T-helper 1 cell (primary cell): ENCODE measurements around the gene SLC2A1.
"Not testable (repeated sequence)": the region's sequence is repeated elsewhere in the genome, so short reads cannot be mapped to it uniquely, and the experiment has no call there.

Experiments used
- DNase-seq, 5 donors: peaks; one replicate each; pipeline ENCODE4 v3.0.0-alpha.2; 2012 to 2020

SLC2A1 gene

GRCh38 chr1:42927920-42928505 lies 30.7 kb downstream of the SLC2A1 start:
- DNase-seq = no peak

- DNase-seq = no peak
These were observed 31.3 kb downstream of the SLC2A1 start for GRCh38 chr1:42927274-42927841.

- DNase-seq = no peak
These were observed 31.8 kb downstream of the SLC2A1 start for GRCh38 chr1:42926879-42927242.

GRCh38 chr1:42926235-42926878 lies 32.3 kb downstream of the SLC2A1 start:
- DNase-seq = no peak

- no peak for DNase-seq
These were observed 33.6 kb downstream of the SLC2A1 start for GRCh38 chr1:42924851-42925760.

GRCh38 chr1:42924082-42924850 lies 34.4 kb downstream of the SLC2A1 start:
- peak; percentile 83 to 92 (median 87) for DNase-seq

GRCh38 chr1:42923367-42924081 lies 35.1 kb downstream of the SLC2A1 start:
- DNase-seq = no peak

GRCh38 chr1:42922687-42923366 lies 35.8 kb downstream of the SLC2A1 start:
- DNase-seq = peak in 3 of 5 donors; percentile 38 to 81 (median 46)

GRCh38 chr1:42921769-42922168 lies 36.9 kb downstream of the SLC2A1 start:
- no peak for DNase-seq

- not testable (repeated sequence) for DNase-seq
These were observed 39.0 kb downstream of the SLC2A1 start for GRCh38 chr1:42919651-42920050.

GRCh38 chr1:42917241-42917495 lies 41.5 kb downstream of the SLC2A1 start:
- no peak for DNase-seq

GRCh38 chr1:42915456-42915855 lies 43.2 kb downstream of the SLC2A1 start:
- DNase-seq = no peak

GRCh38 chr1:42914092-42914627 lies 44.5 kb downstream of the SLC2A1 start:
- no peak for DNase-seq

- DNase-seq = peak in 4 of 5 donors; percentile 36 to 76 (median 51)
These were observed 45.1 kb downstream of the SLC2A1 start for GRCh38 chr1:42913426-42914091.

- no peak for DNase-seq
These were observed 47.7 kb downstream of the SLC2A1 start for GRCh38 chr1:42910985-42911384.

- no peak for DNase-seq
These were observed 50.6 kb downstream of the SLC2A1 start for GRCh38 chr1:42908046-42908445.

GRCh38 chr1:42904434-42904833 lies 54.2 kb downstream of the SLC2A1 start:
- no peak for DNase-seq

GRCh38 chr1:42899960-42900359 lies 58.7 kb downstream of the SLC2A1 start:
- not testable (repeated sequence) for DNase-seq

- no peak for DNase-seq
These were observed 67.1 kb downstream of the SLC2A1 start for GRCh38 chr1:42891465-42892138.

- DNase-seq = no peak
These were observed 69.4 kb downstream of the SLC2A1 start for GRCh38 chr1:42889264-42889663.
